ENCODE data around the gene RUBCN. TPM values are rescaled to one million over a fixed set of nuclear protein-coding genes. Genes with fewer than 3 reads are reported as not detected.
A peak's percentile ranks its signal among the peaks of the same experiment; 100 is the strongest.

RUBCN gene
- total and polyA plus RNA-seq, 2 donors from 2014 or later: 4.4 to 31.5 TPM

- no peak for TF ChIP-seq CTCF (IDR thresholded peaks at IDR 0.05; ENCODE audit: borderline replicate concordance, extremely low read depth, insufficient read depth)
- H3K36me3 ChIP-seq (ENCODE audit: control insufficient read depth in 2 of 3, insufficient read depth in 3 of 3, low read length in 3 of 3): no peaks in the 10 kb centered on the region
- no peaks in the 10 kb centered on the region for H3K27me3 ChIP-seq (ENCODE audit: control insufficient read depth, insufficient read depth, low read length)
- intact Hi-C loops (cut with DNase I): no loop called here
- no peaks in the 10 kb centered on the region for H3K9me3 ChIP-seq (ENCODE audit: control insufficient read depth in 2 of 3, insufficient read depth in 1 of 3, low read length in 3 of 3)
- peak overlapping the region; percentile 87 to 95 (median 93) for H3K4me3 ChIP-seq (ENCODE audit: low read length in 3 of 3)
- H3K27ac ChIP-seq (ENCODE audit: low read depth in 2 of 2, low read length in 2 of 2): peak overlapping the region; percentile 93 to 97
- peak overlapping the region; percentile 80 to 95 (median 94) for H3K9ac ChIP-seq (ENCODE audit: low read length in 3 of 3)
- FAIRE-seq (no peak), DNase-seq (peak in 4 of 5 donors; percentile 61 to 90 (median 82))
- H3K4me1 ChIP-seq (ENCODE audit: control insufficient read depth in 2 of 3, insufficient read depth in 2 of 3, low read depth in 1 of 3, low read length in 3 of 3): peaks cover 0 to 8% (median 0%) of the 10 kb centered on the region in 3 donors
Observed at GRCh38 chr3:197750396-197750831, 13.7 kb upstream of the RUBCN start.

- Histone ChIP-seq H3K9ac (ENCODE audit: low read length in 3 of 3) (peak within 1 kb of the TSS; percentile 80 to 95 (median 94)), H3K36me3 (ENCODE audit: control insufficient read depth in 2 of 3, insufficient read depth in 3 of 3, low read length in 3 of 3) (no peaks in the 10 kb centered on the region), H3K9me3 (ENCODE audit: control insufficient read depth in 2 of 3, insufficient read depth in 1 of 3, low read length in 3 of 3) (no peaks in the 10 kb centered on the region), H3K27ac (ENCODE audit: low read depth in 2 of 2, low read length in 2 of 2) (peak within 1 kb of the TSS; percentile 93 to 97), H3K27me3 (ENCODE audit: control insufficient read depth, insufficient read depth, low read length) (no peaks in the 10 kb centered on the region), H3K4me1 (ENCODE audit: control insufficient read depth in 2 of 3, insufficient read depth in 2 of 3, low read depth in 1 of 3, low read length in 3 of 3) (peaks cover 0 to 8% (median 0%) of the 10 kb centered on the region in 3 donors), H3K4me3 (ENCODE audit: low read length in 3 of 3) (peak within 1 kb of the TSS; percentile 87 to 95 (median 93))
- no peak for FAIRE-seq
- TF ChIP-seq CTCF (IDR thresholded peaks at IDR 0.05; ENCODE audit: borderline replicate concordance, extremely low read depth, insufficient read depth): peak; percentile 44
- DNase-seq: peak; percentile 89 to 97 (median 94)
- intact Hi-C loops (cut with DNase I): no loop called here
Observed at GRCh38 chr3:197749601-197750395, 13.1 kb upstream of the RUBCN start, which contains the start of gene FYTTD1. FYTTD1 (plus strand) TSS chr3:197749883; CDS start chr3:197749972, 89 bp downstream.

- intact Hi-C loops (cut with DNase I): no loop called here
- FAIRE-seq (no peak), DNase-seq (no peak)
- Histone ChIP-seq H3K4me1 (ENCODE audit: control insufficient read depth in 2 of 3, insufficient read depth in 2 of 3, low read depth in 1 of 3, low read length in 3 of 3) (peaks cover 0 to 8% (median 0%) of the 10 kb centered on the region in 3 donors), H3K9me3 (ENCODE audit: control insufficient read depth in 2 of 3, insufficient read depth in 1 of 3, low read length in 3 of 3) (no peaks in the 10 kb centered on the region), H3K4me3 (ENCODE audit: low read length in 3 of 3) (peak overlapping the region; percentile 78 to 95 (median 93)), H3K36me3 (ENCODE audit: control insufficient read depth in 2 of 3, insufficient read depth in 3 of 3, low read length in 3 of 3) (no peaks in the 10 kb centered on the region), H3K9ac (ENCODE audit: low read length in 3 of 3) (peak overlapping the region; percentile 21 to 76 (median 31)), H3K27ac (ENCODE audit: low read depth in 2 of 2, low read length in 2 of 2) (peak overlapping the region; percentile 93 to 97), H3K27me3 (ENCODE audit: control insufficient read depth, insufficient read depth, low read length) (no peaks in the 10 kb centered on the region)
- TF ChIP-seq CTCF (IDR thresholded peaks at IDR 0.05; ENCODE audit: borderline replicate concordance, extremely low read depth, insufficient read depth): no peak
Observed at GRCh38 chr3:197749315-197749600, 12.6 kb upstream of the RUBCN start.

Measured in kidney (tissue), 14 donors.